ENCODE data around the gene SINHCAF. TPM values are rescaled to one million over a fixed set of nuclear protein-coding genes. Genes with fewer than 3 reads are reported as not detected.

SINHCAF gene
- total RNA-seq, 1 donor from 2014 or later, result 60.4 TPM

DNA sequence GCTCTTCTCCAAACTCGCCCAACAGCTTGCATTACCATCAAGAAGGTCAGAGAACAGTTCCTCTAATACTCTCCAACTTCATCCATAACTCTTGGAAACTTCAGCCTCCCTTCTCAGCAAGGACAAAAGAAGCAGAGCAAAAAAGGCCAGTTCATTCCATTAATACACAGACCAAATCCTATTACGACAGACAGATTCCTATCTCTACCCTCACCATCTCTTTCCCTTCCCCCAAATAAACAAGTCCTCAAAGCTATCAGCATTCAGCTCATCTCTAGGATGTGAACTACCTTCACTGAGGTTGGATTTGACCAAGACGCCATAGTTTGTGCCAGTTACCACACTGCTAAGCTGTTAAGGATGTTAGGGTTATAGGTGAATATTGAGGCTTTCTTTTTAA lies 25.2 kb downstream of the SINHCAF start:
- no peaks in the 10 kb centered on the region for H3K27me3 ChIP-seq
- no peaks in the 10 kb centered on the region for H3K9me3 ChIP-seq
- intact Hi-C loops (cut with DNase I), result no loop called here

DNA sequence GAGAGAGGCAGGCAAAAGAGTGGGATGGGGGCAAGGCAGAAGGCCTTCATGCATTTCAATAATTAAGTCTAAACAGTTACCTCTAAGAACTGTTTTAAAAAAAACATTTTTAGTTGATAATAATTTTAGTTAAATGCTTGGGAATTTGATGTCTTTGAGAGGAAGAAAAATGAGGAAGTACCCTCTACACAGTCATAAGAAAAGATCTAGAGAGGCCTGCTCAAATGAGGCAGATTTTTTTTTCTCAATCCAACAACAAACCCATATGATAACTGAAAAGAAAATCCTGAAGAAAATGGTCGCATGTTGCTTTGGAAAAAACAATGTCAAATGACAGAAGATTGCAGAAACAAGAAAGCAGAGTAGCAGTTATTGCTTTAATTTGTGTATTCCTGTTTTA lies 25.6 kb downstream of the SINHCAF start:
- Histone ChIP-seq H3K36me3 (peaks cover 3 to 29% of the 10 kb centered on the region in 2 donors), H3K4me1 (no peaks in the 10 kb centered on the region), H3K27me3 (no peaks in the 10 kb centered on the region), H3K9me3 (no peaks in the 10 kb centered on the region), H3K4me3 (no peak overlapping the region), H3K27ac (no peak overlapping the region)
- intact Hi-C loops (cut with DNase I), result no loop called here
- no peak for DNase-seq (ENCODE audit: extremely low spot score in 2 of 2)
- TF ChIP-seq, protein P1, sequence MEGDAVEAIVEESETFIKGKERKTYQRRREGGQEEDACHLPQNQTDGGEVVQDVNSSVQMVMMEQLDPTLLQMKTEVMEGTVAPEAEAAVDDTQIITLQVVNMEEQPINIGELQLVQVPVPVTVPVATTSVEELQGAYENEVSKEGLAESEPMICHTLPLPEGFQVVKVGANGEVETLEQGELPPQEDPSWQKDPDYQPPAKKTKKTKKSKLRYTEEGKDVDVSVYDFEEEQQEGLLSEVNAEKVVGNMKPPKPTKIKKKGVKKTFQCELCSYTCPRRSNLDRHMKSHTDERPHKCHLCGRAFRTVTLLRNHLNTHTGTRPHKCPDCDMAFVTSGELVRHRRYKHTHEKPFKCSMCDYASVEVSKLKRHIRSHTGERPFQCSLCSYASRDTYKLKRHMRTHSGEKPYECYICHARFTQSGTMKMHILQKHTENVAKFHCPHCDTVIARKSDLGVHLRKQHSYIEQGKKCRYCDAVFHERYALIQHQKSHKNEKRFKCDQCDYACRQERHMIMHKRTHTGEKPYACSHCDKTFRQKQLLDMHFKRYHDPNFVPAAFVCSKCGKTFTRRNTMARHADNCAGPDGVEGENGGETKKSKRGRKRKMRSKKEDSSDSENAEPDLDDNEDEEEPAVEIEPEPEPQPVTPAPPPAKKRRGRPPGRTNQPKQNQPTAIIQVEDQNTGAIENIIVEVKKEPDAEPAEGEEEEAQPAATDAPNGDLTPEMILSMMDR (IDR thresholded peaks at IDR 0.05), result no peak
- TF ChIP-seq POLR2A (IDR thresholded peaks at IDR 0.05) (no peak), POLR2AphosphoS5 (IDR thresholded peaks at IDR 0.05; ENCODE audit: insufficient read depth in 1 of 2, low read depth in 1 of 2) (no peak)

More for the DNA sequence above, 25.2 kb downstream of the SINHCAF start:
- Histone ChIP-seq H3K27ac (no peak overlapping the region), H3K4me1 (no peaks in the 10 kb centered on the region), H3K36me3 (peaks cover 3 to 29% of the 10 kb centered on the region in 2 donors), H3K4me3 (no peak overlapping the region)
- no peak for TF ChIP-seq POLR2A (IDR thresholded peaks at IDR 0.05)
- TF ChIP-seq, protein P1 (IDR thresholded peaks at IDR 0.05), result no peak
- no peak for TF ChIP-seq POLR2AphosphoS5 (IDR thresholded peaks at IDR 0.05; ENCODE audit: insufficient read depth in 1 of 2, low read depth in 1 of 2)
- DNase-seq (ENCODE audit: extremely low spot score in 2 of 2), result no peak

DNA sequence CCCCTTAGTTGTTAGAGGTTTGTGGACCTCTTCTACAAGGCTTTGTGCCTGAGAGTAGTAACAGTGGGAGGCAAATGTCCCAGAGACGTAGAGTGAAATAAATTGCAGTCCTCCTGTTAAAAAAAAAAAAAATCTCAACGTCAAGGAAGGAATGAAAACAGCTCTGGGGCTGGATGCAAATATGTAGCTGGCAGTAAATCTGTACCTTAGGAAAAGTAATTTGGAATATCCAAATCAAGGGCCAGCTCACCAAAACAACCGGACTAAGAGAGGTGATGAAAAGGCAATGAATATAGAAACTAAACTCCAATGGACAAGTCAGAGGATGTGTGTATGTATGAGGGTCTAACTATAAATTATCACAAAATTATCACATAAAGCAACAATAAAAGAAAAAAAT lies 27.0 kb downstream of the SINHCAF start:
- H3K27ac ChIP-seq, result no peak overlapping the region
- peaks cover 3 to 32% of the 10 kb centered on the region in 2 donors for H3K36me3 ChIP-seq
- H3K4me1 ChIP-seq, result no peaks in the 10 kb centered on the region
- intact Hi-C loops (cut with DNase I), result no loop called here
- no peak for TF ChIP-seq POLR2AphosphoS5 (IDR thresholded peaks at IDR 0.05; ENCODE audit: insufficient read depth in 1 of 2, low read depth in 1 of 2)
- TF ChIP-seq, protein P1 (IDR thresholded peaks at IDR 0.05), result no peak
- no peak for DNase-seq (ENCODE audit: extremely low spot score in 2 of 2)
- no peaks in the 10 kb centered on the region for H3K9me3 ChIP-seq
- H3K4me3 ChIP-seq, result no peak overlapping the region
- H3K27me3 ChIP-seq, result no peaks in the 10 kb centered on the region

DNA sequence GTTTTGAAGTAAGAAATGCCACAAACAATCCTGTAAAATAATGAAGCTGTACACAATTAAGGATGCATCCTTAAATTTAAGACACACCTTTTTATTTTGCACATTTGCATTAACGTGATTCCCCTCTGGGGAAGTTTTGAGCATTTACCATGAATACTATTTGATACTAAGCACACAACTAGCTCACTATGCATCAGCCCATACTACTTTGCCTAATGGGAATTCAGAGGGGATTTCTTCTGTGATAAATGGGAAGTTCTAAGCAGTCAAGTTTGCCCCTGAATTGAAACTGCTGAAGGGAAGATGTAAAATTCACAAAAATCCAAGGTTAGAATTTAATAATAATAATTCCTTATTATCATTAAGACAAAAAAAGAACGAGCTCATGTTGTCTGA lies 27.4 kb downstream of the SINHCAF start:
- no peak overlapping the region for H3K27ac ChIP-seq
- no peak for DNase-seq (ENCODE audit: extremely low spot score in 2 of 2)
- H3K4me3 ChIP-seq, result no peak overlapping the region
- peaks cover 3 to 32% of the 10 kb centered on the region in 2 donors for H3K36me3 ChIP-seq
- H3K9me3 ChIP-seq, result no peaks in the 10 kb centered on the region
- intact Hi-C loops (cut with DNase I), result no loop called here
- no peaks in the 10 kb centered on the region for H3K4me1 ChIP-seq
- no peak for TF ChIP-seq POLR2AphosphoS5 (IDR thresholded peaks at IDR 0.05; ENCODE audit: insufficient read depth in 1 of 2, low read depth in 1 of 2)
- no peak for TF ChIP-seq POLR2A (IDR thresholded peaks at IDR 0.05)
- TF ChIP-seq, protein P1 (IDR thresholded peaks at IDR 0.05), result no peak
- H3K27me3 ChIP-seq, result no peaks in the 10 kb centered on the region

DNA sequence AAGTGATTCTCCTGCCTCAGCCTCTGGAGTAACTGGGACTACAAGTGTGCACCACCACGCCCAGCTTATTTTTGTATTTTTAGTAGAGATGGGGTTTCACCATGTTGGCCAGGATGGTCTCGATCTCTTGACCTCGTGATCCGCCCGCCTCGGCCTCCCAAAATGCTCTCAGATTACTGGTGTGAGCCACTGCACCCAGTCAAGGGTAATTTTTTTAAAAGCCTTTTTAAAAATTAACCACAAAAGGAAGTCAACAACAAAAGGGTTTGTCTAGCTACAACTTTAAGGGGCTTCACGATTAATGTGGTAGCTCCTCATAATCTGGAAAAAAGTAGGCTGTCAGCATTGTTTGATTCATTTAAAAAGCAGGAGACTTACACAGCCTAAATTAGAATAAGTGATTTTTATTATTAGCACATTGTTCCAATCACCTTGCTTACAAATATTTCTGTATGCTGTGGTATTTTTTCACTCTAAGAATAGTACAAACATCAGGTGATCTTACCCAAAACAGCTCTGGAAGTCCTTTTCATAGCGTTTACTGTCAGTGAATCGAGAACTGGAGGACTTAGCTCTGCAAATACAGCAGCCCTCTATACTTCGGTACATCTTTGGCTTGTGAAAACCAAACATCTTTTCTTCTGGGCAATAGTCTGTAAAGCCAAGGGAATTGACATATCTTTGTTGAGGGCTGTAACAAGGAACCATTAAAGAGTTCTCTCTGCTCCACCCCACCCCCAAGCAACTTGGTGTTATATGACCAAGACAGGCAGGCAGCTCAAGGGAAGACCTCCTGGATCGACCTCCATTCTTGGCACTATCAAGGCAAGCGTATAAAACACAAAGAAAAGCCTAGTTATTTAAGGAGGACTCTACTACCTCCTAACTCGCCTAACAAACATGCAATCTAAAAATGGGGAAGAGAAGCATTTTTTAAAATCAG lies 28.1 kb downstream of the SINHCAF start:
- DNase-seq (ENCODE audit: extremely low spot score in 2 of 2), result no peak
- no peak overlapping the region for H3K27ac ChIP-seq
- no peaks in the 10 kb centered on the region for H3K27me3 ChIP-seq
- peaks cover 3 to 33% of the 10 kb centered on the region in 2 donors for H3K36me3 ChIP-seq
- intact Hi-C loops (cut with DNase I), result no loop called here
- TF ChIP-seq POLR2A (IDR thresholded peaks at IDR 0.05), result no peak
- TF ChIP-seq, protein P1 (IDR thresholded peaks at IDR 0.05), result no peak
- TF ChIP-seq POLR2AphosphoS5 (IDR thresholded peaks at IDR 0.05; ENCODE audit: insufficient read depth in 1 of 2, low read depth in 1 of 2), result no peak
- no peak overlapping the region for H3K4me3 ChIP-seq
- H3K4me1 ChIP-seq, result no peaks in the 10 kb centered on the region
- H3K9me3 ChIP-seq, result no peaks in the 10 kb centered on the region

All from vagina (tissue), 2 donors.